AG09319 (cell line): ENCODE results near the gene ZBTB38.

Experiments
- DNase-seq: peaks from one replicate; pipeline ENCODE4 v3.0.0-alpha.2; 2010; ENCODE audit warnings: low read depth; ENCODE audit errors: extremely low read depth
- TF ChIP-seq, protein P1 (sequence below): IDR thresholded peaks from 2 replicates; pipeline ENCODE4 v1.5.1; 2011; ENCODE audit warnings: low read depth, mild to moderate bottlenecking, inconsistent platforms, low read length, moderate library complexity

The ZBTB38 gene

DNA sequence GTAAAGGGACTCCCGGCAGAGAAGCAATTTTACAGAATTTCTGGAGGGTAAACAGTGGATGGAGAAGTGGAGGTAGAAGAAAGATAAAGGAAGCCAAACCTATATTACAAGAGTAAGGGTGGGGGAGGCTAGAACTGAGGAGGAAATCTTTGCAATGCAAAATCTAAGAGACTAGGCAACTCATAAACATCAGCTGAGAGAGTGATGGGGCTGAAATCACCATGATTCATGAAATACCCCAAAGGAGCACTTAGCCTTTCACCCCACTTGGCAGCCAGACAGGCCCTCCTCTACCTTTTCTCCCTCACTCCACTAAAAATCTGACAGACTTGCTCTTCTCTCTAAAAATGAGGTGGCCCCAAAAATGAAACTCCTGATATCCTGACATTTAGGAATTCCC, 19.5 kb upstream of the ZBTB38 start:
- TF ChIP-seq, protein P1, sequence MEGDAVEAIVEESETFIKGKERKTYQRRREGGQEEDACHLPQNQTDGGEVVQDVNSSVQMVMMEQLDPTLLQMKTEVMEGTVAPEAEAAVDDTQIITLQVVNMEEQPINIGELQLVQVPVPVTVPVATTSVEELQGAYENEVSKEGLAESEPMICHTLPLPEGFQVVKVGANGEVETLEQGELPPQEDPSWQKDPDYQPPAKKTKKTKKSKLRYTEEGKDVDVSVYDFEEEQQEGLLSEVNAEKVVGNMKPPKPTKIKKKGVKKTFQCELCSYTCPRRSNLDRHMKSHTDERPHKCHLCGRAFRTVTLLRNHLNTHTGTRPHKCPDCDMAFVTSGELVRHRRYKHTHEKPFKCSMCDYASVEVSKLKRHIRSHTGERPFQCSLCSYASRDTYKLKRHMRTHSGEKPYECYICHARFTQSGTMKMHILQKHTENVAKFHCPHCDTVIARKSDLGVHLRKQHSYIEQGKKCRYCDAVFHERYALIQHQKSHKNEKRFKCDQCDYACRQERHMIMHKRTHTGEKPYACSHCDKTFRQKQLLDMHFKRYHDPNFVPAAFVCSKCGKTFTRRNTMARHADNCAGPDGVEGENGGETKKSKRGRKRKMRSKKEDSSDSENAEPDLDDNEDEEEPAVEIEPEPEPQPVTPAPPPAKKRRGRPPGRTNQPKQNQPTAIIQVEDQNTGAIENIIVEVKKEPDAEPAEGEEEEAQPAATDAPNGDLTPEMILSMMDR, result no peak
- no peak for DNase-seq

DNA sequence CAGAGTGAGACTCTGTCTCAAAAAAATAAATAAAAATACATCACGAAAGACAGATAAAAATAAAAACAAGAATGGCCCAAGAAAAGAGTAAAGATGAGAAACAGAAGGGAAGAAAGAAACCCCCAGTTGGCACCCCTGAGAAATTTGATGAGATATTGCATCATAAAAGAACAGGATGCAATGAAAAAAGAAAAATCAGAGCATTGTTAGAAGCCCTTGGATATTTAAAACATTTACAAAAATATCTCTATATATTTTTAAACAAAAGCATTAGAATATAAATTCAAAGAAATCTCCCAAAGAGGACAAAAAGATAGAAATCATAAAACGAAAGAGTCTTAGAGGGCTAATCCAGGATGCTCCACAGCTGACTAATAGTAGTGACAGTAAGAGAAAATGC, 18.6 kb upstream of the ZBTB38 start:
- DNase-seq, result no peak
- TF ChIP-seq, protein P1, result no peak

GRCh38 chr3:141350666-141351065, 17.6 kb upstream of the ZBTB38 start:
- TF ChIP-seq, protein P1, result no peak
- DNase-seq, result no peak

- TF ChIP-seq, protein P1, result no peak
- DNase-seq, result no peak
Observed at GRCh38 chr3:141352262-141352984, 15.9 kb upstream of the ZBTB38 start.

- TF ChIP-seq, protein P1, result no peak
- no peak for DNase-seq
Observed at GRCh38 chr3:141353652-141354495, 14.4 kb upstream of the ZBTB38 start.

- TF ChIP-seq, protein P1, result no peak
- no peak for DNase-seq
Observed at GRCh38 chr3:141354517-141354916, 13.8 kb upstream of the ZBTB38 start.

DNA sequence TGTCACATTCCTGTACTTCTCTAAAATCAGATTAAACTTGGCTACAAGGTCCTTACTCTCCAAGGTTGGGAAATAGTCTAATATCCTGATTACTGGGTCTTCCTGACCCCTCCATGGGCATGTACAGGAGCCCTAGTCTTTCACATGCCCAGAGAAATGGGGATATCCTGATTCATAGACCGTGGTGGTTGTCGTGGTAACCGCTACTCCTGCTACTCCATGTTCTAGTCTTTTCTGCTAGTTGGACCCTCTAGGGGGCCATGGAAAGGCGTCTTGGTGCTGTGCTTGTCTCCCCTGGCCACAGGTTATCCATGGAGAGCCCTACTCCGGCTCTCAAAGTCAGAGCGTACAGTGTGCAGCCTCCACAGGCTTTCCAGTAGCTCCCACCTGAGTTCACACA, 13.1 kb upstream of the ZBTB38 start:
- no peak for DNase-seq
- TF ChIP-seq, protein P1, result no peak
